Measurements from ENCODE around the gene TENT5C. TPM values are rescaled to one million over a fixed set of nuclear protein-coding genes. Genes with fewer than 3 reads are reported as not detected.

Gene TENT5C
- total and polyA plus RNA-seq, 2 of the 8 experiments (the other 6 are each of a cell fraction or from before 2014, with no cell fraction given) = 0.38 to 0.99 TPM

Other genes with a start within 250 kb of the TENT5C start
- 18.8 and 19.1 TPM in 2 replicates for gene MAN1A2, start 238.6 kb upstream of the TENT5C start, total RNA-seq (2021; fragmentation: NEBNext Ultra II Directional; extraction: Animal tissue kit (Norgen Biotek cat#: 25700))
- gene MAN1A2, start 238.6 kb upstream of the TENT5C start, polyA plus RNA-seq (2011; rRNA removed) = 5.2 and 5.5 TPM in 2 replicates